Liver (tissue), 9 donors: ENCODE measurements around the gene BFSP2. TPM values are rescaled to one million over a fixed set of nuclear protein-coding genes. Genes with fewer than 3 reads are reported as not detected.

Experiments
- DNase-seq: peaks from one replicate; pipeline ENCODE4 v3.0.0-alpha.2; 2017; ENCODE audit warnings: low spot score
- H3K27ac ChIP-seq, 2 donors: one replicate each; pipeline ENCODE4 v1.7.0; 2013; ENCODE audit warnings: inconsistent platforms in 2 of 2, low read length in 2 of 2, control low read depth in 1 of 2, low read depth in 1 of 2, mild to moderate bottlenecking in 1 of 2
- H3K27me3 ChIP-seq, 4 donors: one replicate each; pipeline versions ENCODE4 v1.6.1 to v1.7.0; 2013; ENCODE audit warnings: low read length in 3 of 4, inconsistent platforms in 1 of 4, mild to moderate bottlenecking in 1 of 4, moderate library complexity in 1 of 4; ENCODE audit not compliant: control insufficient read depth in 4 of 4, insufficient read depth in 4 of 4
- H3K36me3 ChIP-seq, 4 donors: one replicate each; pipeline versions ENCODE4 v1.6.1 to v1.7.0; 2013; ENCODE audit warnings: low read length in 3 of 4, mild to moderate bottlenecking in 3 of 4, low read depth in 1 of 4, moderate library complexity in 1 of 4; ENCODE audit not compliant: control insufficient read depth in 4 of 4, insufficient read depth in 3 of 4
- H3K4me1 ChIP-seq, 4 donors: one replicate each; pipeline versions ENCODE4 v1.6.1 to v1.7.0; 2013; ENCODE audit warnings: low read length in 3 of 4, mild to moderate bottlenecking in 3 of 4, moderate library complexity in 1 of 4; ENCODE audit not compliant: control insufficient read depth in 4 of 4, insufficient read depth in 4 of 4
- H3K4me3 ChIP-seq, 3 donors: one replicate each; pipeline versions ENCODE4 v1.6.1 to v1.7.0; 2013; ENCODE audit warnings: low read length in 3 of 3, control low read depth in 1 of 3, low read depth in 1 of 3, mild to moderate bottlenecking in 1 of 3
- H3K9ac ChIP-seq, 2 donors: one replicate each; pipeline ENCODE4 v1.7.0; 2013; ENCODE audit warnings: low read length in 2 of 2, mild to moderate bottlenecking in 2 of 2, moderate library complexity in 2 of 2, control low read depth in 1 of 2, low read depth in 1 of 2
- H3K9me3 ChIP-seq, 4 donors: one replicate each; pipeline versions ENCODE4 v1.6.1 to v1.7.0; 2013; ENCODE audit warnings: low read length in 3 of 4; ENCODE audit not compliant: control insufficient read depth in 4 of 4
- ATF3 ChIP-seq: IDR thresholded peaks from 2 replicates; pipeline ENCODE4 v1.6.1; 2016; ENCODE audit warnings: antibody characterized with exemption
- CTCF ChIP-seq: fragments of 150-350 bp; IDR thresholded peaks from 2 replicates; pipeline ENCODE4 v1.5.1; 2017; ENCODE audit warnings: improper control_type of control experiment, low read depth, low read length; ENCODE audit not compliant: missing input control
- EGR1 ChIP-seq, 2 donors: IDR thresholded peaks; 2 replicates each; pipeline ENCODE4 v1.6.1; 2016 to 2018; ENCODE audit warnings: antibody characterized with exemption in 2 of 2, low read depth in 2 of 2
- FOXA1 ChIP-seq: IDR thresholded peaks from 2 replicates; pipeline ENCODE4 v1.6.1; 2016; ENCODE audit warnings: antibody characterized with exemption
- GABPA ChIP-seq, 2 donors: IDR thresholded peaks in 1 of 2; conservative IDR thresholded peaks in 1 of 2; 2 replicates each; pipeline ENCODE4 v1.6.1; 2016; ENCODE audit warnings: antibody characterized with exemption in 2 of 2, mild to moderate bottlenecking in 1 of 2, moderate library complexity in 1 of 2
- HNF4A ChIP-seq, 2 donors: conservative IDR thresholded peaks; 2 replicates each; pipeline ENCODE4 v1.6.1; 2016; ENCODE audit warnings: antibody characterized with exemption in 2 of 2, mild to moderate bottlenecking in 2 of 2
- JUND ChIP-seq, 2 donors: IDR thresholded peaks; 2 replicates each; pipeline ENCODE4 v1.6.1; 2016; ENCODE audit warnings: antibody characterized with exemption in 2 of 2
- NR2F2 ChIP-seq: IDR thresholded peaks from 2 replicates; pipeline ENCODE4 v1.6.1; 2016; ENCODE audit warnings: antibody characterized with exemption
- RAD21 ChIP-seq, 2 donors: IDR thresholded peaks; 2 replicates each; pipeline ENCODE4 v1.6.1; 2016; ENCODE audit warnings: antibody characterized with exemption in 2 of 2, mild to moderate bottlenecking in 2 of 2
- TAF1 ChIP-seq: conservative IDR thresholded peaks from 2 replicates; pipeline ENCODE4 v1.6.1; 2016; ENCODE audit warnings: antibody characterized with exemption, mild to moderate bottlenecking
- YY1 ChIP-seq: IDR thresholded peaks from 2 replicates; pipeline ENCODE4 v1.6.1; 2016; ENCODE audit warnings: antibody characterized with exemption, mild to moderate bottlenecking
- WGBS: extraction: QIAGEN DNeasy Blood & Tissue Kit; methylation state at CpG from one replicate; pipeline ENCODE4 v1.1.7; 2013; 5-methylcytosine and 5-hydroxymethylcytosine counted together
- polyA plus RNA-seq, 2 donors: library from polyadenylated mRNA; stranded (reverse) in 1 of 2; unstranded in 1 of 2; fragments of 200-250 nt in 1 of 2; fragments of >200 nt in 1 of 2; fragmentation: Nextera tagmentation in 1 of 2; extraction: Ambion mirVana in 1 of 2; gene quantifications; one replicate each; pipeline versions ENCODE4 v1.2.1 to v1.2.3, GENCODE V29; 2013 to 2015
- total RNA-seq, 2 donors: library from RNA; depleted of rRNA; stranded (reverse); fragments of >200 nt; gene quantifications; one replicate each; pipeline ENCODE4 v1.2.3, GENCODE V29; 2014
- TF ChIP-seq, protein P1 (sequence below): IDR thresholded peaks from 2 replicates; pipeline ENCODE4 v1.6.1; 2016; ENCODE audit warnings: antibody characterized with exemption
- donor health status: healthy.
- donor health status: healthy.
- donor health status: healthy.
- donor health status: healthy.
- donor health status: healthy.

BFSP2 gene
- total and polyA plus RNA-seq, 4 donors, result 0.42 TPM; not detected in 3

DNA sequence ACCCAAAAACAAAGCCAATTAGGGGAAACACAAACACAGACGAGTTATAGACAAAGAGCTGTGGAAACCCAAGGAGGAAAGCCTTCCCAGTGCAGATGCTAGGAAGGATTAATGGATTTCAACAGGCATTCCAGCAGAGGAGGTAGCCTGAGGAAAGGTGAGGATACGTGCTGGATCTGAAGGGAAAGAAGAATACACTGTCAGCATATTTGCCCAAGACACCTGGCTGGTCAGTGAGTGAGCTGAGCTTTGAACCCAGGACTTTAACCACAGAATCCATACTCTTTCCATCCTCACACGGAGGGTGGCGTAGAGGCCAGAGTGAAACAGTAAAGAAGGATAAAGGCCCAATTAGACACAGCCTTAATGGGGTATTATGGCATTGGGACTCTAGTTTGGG is 9.1 kb upstream of the BFSP2 start (continued):
- TF ChIP-seq CTCF (no peak), GABPA (IDR thresholded peaks at IDR 0.05 in 1 of 2, conservative IDR thresholded peaks at IDR 0.05 in 1 of 2) (no peak)

DNA sequence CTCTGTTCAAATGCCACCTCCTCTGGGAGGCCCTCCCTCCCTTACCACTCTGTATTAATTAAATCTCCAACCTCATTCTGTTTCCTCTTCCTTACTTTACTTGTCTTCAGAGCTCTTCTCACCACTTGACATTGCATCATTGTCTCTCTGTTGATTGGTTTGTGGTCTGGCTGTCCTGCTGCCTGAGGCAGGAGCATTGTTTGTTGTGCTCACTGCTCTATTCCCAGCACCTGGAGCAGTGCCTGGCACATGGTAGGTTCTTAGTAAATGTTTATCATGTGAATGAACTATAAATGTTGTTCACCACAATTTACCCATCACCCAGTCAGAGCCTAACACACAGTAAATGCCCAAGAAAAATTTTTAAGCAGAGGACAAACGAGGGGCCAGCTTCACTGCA is 6.7 kb upstream of the BFSP2 start:
- no peaks in the 10 kb centered on the region for H3K9me3 ChIP-seq
- no peak overlapping the region for H3K9ac ChIP-seq
- no peaks in the 10 kb centered on the region for H3K4me1 ChIP-seq
- 79% methylated on average over 1 of the region's 1 CpG for WGBS
- H3K36me3 ChIP-seq, result no peaks in the 10 kb centered on the region
- H3K27me3 ChIP-seq, result no peaks in the 10 kb centered on the region
- H3K27ac ChIP-seq, result no peak overlapping the region
- no peak for DNase-seq
- TF ChIP-seq, protein P1, sequence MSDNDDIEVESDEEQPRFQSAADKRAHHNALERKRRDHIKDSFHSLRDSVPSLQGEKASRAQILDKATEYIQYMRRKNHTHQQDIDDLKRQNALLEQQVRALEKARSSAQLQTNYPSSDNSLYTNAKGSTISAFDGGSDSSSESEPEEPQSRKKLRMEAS, result no peak
- TF ChIP-seq YY1 (no peak), RAD21 (IDR thresholded peaks at IDR 0.05) (no peak), HNF4A (conservative IDR thresholded peaks at IDR 0.05) (no peak), ATF3 (no peak)
- no peak overlapping the region for H3K4me3 ChIP-seq

- H3K27ac ChIP-seq, result no peak overlapping the region
- no peak overlapping the region for H3K9ac ChIP-seq
- H3K4me1 ChIP-seq, result no peaks in the 10 kb centered on the region
- no peak overlapping the region for H3K4me3 ChIP-seq
- H3K27me3 ChIP-seq, result no peaks in the 10 kb centered on the region
- no peak for TF ChIP-seq YY1
- TF ChIP-seq FOXA1, result no peak
- TF ChIP-seq HNF4A (conservative IDR thresholded peaks at IDR 0.05), result no peak
- no peak for TF ChIP-seq TAF1
- no peak for TF ChIP-seq ATF3
- no peak for TF ChIP-seq CTCF
- TF ChIP-seq JUND (IDR thresholded peaks at IDR 0.05), result no peak
- TF ChIP-seq NR2F2, result no peak
- TF ChIP-seq EGR1 (IDR thresholded peaks at IDR 0.05; ENCODE audit: low read depth in 2 of 2), result no peak
- DNase-seq, result no peak
- WGBS, result 72% methylated on average over 7 of the region's 7 CpGs
- no peaks in the 10 kb centered on the region for H3K36me3 ChIP-seq
- no peaks in the 10 kb centered on the region for H3K9me3 ChIP-seq
Measured at GRCh38 chr3:133393691-133394474, 6.0 kb upstream of the BFSP2 start.
